Type B pancreatic cell (in vitro differentiated cells): ENCODE results near the gene HOXA2. TPM values are rescaled to one million over a fixed set of nuclear protein-coding genes. Genes with fewer than 3 reads are reported as not detected.

Source experiments
- DNase-seq: peaks from one replicate; pipeline ENCODE4 v3.0.0; 2021; ENCODE audit warnings: mixed read lengths; ENCODE audit not compliant: unreplicated experiment; ENCODE audit errors: extremely low spot score
- H3K27ac Mint-ChIP-seq: 2 replicates; pipeline ENCODE4 v1.8.0; 2021; ENCODE audit warnings: mild to moderate bottlenecking, mixed read lengths
- H3K27me3 Mint-ChIP-seq: 2 replicates; pipeline ENCODE4 v1.8.0; 2021; ENCODE audit warnings: mixed read lengths
- H3K36me3 Mint-ChIP-seq: 2 replicates; pipeline ENCODE4 v1.8.0; 2021; ENCODE audit warnings: mixed read lengths
- H3K4me1 Mint-ChIP-seq: one replicate; pipeline ENCODE4 v1.8.0; 2021; ENCODE audit warnings: mixed read lengths; ENCODE audit not compliant: unreplicated experiment
- H3K4me3 Mint-ChIP-seq: 2 replicates; pipeline ENCODE4 v1.8.0; 2021; ENCODE audit warnings: mild to moderate bottlenecking, mixed read lengths
- H3K9me3 Mint-ChIP-seq: 2 replicates; pipeline ENCODE4 v1.8.0; 2021; ENCODE audit warnings: mixed read lengths
- total RNA-seq: library from RNA; stranded (reverse); gene quantifications from 2 replicates; pipeline ENCODE4 v1.2.1, GENCODE V29; 2021; ENCODE audit warnings: low replicate concordance
- TF ChIP-seq, protein P1 (sequence below): fragments of 200-600 bp; sonication (generic); conservative IDR thresholded peaks from 2 replicates; pipeline ENCODE4 v1.5.0; 2021; ENCODE audit warnings: antibody characterized with exemption, mild to moderate bottlenecking

HOXA2 gene
- total RNA-seq, 1 donor from 2014 or later: 26.8 TPM

DNA sequence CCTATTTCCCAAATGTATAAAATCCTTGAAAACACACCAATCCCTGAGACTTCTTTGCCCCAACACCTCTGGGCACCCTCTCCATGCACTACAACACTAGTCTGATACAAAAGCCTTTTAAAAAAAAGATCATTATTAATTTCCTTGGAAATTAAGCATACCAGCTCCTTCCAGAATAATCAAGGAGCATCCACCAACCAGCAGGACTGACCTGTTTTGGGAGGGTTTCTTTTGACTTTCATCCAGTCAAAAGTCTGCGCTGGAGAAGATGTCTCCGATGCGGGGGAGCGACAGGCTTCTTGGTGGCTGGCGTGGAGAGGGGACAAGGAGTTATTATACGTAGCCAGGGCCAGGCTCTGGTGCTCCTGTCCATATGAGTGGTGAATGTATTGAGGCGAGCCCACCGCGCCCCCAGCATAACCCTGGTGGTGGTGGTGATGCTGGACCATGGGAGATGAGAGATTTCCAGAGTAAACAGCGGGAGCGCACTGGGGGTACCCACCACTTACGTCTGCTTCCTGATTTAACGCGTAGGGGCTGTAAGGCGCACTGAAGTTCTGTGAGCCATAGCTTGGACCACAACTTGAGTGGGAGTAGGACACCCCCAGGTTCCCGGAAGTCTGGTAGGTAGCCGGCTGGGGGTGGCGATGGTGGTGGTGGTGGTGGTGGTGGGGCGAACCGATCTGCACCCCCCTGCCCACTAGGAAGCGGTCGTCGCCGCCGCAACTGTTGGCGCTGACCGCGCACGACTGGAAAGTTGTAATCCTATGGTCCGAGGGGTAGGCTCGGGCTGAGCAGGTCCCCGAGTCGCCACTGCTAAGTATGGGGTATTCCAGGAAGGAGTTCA, 7.2 kb downstream of the HOXA2 start:
- H3K4me1 Mint-ChIP-seq: peaks cover 62% of the 10 kb centered on the region
- H3K27me3 Mint-ChIP-seq: peaks cover 51% of the 10 kb centered on the region
- TF ChIP-seq, protein P1, sequence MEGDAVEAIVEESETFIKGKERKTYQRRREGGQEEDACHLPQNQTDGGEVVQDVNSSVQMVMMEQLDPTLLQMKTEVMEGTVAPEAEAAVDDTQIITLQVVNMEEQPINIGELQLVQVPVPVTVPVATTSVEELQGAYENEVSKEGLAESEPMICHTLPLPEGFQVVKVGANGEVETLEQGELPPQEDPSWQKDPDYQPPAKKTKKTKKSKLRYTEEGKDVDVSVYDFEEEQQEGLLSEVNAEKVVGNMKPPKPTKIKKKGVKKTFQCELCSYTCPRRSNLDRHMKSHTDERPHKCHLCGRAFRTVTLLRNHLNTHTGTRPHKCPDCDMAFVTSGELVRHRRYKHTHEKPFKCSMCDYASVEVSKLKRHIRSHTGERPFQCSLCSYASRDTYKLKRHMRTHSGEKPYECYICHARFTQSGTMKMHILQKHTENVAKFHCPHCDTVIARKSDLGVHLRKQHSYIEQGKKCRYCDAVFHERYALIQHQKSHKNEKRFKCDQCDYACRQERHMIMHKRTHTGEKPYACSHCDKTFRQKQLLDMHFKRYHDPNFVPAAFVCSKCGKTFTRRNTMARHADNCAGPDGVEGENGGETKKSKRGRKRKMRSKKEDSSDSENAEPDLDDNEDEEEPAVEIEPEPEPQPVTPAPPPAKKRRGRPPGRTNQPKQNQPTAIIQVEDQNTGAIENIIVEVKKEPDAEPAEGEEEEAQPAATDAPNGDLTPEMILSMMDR: peak; percentile 24

DNA sequence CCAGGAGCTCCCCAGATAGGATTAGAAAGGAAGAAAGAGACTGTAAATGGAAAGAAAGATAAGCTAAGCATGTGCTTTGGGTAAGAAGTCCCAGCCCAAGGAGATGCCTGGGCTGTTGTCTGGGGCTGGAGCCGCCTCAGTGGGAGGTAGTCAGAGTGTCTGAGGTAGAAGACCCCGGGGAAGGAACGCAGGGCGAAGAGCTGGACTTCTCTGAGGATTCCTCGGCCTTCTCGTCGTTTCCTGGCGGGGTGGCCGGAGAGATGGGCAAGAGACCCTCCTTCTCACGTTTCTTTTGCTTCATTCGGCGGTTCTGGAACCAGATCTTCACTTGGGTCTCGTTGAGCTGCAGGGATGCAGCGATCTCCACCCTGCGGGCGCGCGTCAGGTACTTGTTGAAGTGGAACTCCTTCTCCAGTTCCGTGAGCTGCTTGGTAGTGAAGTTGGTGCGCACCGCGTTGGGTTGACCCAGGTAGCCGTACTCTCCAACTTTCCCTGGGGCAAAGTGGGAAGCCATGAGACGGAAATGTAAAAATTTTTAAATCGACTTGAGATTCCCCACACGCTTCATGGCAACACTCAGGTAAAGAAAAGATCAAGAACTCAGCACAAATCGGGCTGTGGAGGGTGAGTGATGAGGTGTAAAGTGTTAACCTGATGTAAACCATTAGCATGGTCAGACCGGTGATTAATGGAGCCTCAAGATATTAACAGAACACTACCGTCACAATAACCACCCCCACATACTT, 8.0 kb downstream of the HOXA2 start:
- H3K9me3 Mint-ChIP-seq: no peaks in the 10 kb centered on the region
- TF ChIP-seq, protein P1: no peak
- no peak for DNase-seq
- peaks cover 47% of the 10 kb centered on the region for H3K27me3 Mint-ChIP-seq
- H3K36me3 Mint-ChIP-seq: peaks cover 20% of the 10 kb centered on the region
- peak overlapping the region; percentile 97 for H3K4me3 Mint-ChIP-seq
- peaks cover 62% of the 10 kb centered on the region for H3K4me1 Mint-ChIP-seq
- peak overlapping the region; percentile 97 for H3K27ac Mint-ChIP-seq

More for the DNA sequence above, 7.2 kb downstream of the HOXA2 start:
- DNase-seq: peak; percentile 75
- peak overlapping the region; percentile 97 for H3K4me3 Mint-ChIP-seq
- H3K27ac Mint-ChIP-seq: peak overlapping the region; percentile 97
- H3K36me3 Mint-ChIP-seq: peaks cover 28% of the 10 kb centered on the region
- no peaks in the 10 kb centered on the region for H3K9me3 Mint-ChIP-seq

DNA sequence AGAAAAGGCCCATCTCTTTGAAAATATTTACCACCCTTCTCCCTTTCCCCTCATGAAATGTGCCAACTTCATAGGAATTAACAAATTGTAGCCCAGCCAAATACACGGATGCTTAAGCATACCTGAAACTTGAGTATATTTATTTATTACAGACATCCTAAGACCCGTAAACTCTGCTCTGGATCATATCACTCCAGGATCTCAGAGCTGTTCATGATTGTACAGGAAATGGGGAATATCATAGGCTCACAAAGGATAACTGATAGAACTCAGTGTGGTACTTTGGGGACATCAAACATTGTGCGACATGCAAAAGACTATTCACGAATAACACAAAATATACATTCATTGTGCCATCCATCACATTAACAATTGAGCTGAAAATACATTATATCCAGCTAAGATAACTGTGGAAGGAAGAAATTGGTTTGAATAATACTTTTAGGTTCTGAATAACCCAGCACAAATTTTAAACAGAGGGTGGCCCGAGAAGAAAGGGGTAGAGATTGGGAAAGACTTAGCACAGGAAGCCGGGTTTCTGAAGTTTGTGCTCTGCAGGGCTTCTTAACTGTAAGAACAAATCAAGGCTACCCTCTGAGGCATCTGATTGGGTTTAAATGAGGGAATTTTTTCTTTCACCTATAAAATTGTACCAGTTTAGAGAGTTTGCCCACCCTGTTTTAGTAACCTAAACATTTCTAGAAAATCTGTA, 9.1 kb downstream of the HOXA2 start:
- Mint-ChIP-seq H3K4me1 (peaks cover 54% of the 10 kb centered on the region), H3K27me3 (peaks cover 38% of the 10 kb centered on the region), H3K36me3 (peaks cover 9% of the 10 kb centered on the region), H3K27ac (no peak overlapping the region), H3K4me3 (peak overlapping the region; percentile 97), H3K9me3 (no peaks in the 10 kb centered on the region)
- DNase-seq: no peak
- TF ChIP-seq, protein P1: no peak

DNA sequence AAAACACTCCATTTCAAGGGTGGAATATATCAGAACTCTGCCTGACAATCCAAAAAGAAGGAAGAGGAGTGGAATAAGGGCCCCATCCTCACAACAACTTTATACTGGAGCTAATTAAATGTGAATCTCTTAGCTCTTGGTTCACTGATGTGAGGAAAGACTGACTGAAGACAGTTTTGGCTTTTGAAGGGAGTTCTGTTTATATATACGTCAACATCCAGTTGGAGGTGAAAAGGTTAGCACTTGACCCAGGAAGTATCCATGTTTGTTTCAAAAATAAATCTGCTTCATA, 9.7 kb downstream of the HOXA2 start:
- Mint-ChIP-seq H3K27me3 (peaks cover 38% of the 10 kb centered on the region), H3K4me1 (peaks cover 54% of the 10 kb centered on the region), H3K27ac (no peak overlapping the region), H3K9me3 (no peaks in the 10 kb centered on the region), H3K36me3 (peaks cover 8% of the 10 kb centered on the region), H3K4me3 (peak overlapping the region; percentile 78)
- TF ChIP-seq, protein P1: no peak
- no peak for DNase-seq

DNA sequence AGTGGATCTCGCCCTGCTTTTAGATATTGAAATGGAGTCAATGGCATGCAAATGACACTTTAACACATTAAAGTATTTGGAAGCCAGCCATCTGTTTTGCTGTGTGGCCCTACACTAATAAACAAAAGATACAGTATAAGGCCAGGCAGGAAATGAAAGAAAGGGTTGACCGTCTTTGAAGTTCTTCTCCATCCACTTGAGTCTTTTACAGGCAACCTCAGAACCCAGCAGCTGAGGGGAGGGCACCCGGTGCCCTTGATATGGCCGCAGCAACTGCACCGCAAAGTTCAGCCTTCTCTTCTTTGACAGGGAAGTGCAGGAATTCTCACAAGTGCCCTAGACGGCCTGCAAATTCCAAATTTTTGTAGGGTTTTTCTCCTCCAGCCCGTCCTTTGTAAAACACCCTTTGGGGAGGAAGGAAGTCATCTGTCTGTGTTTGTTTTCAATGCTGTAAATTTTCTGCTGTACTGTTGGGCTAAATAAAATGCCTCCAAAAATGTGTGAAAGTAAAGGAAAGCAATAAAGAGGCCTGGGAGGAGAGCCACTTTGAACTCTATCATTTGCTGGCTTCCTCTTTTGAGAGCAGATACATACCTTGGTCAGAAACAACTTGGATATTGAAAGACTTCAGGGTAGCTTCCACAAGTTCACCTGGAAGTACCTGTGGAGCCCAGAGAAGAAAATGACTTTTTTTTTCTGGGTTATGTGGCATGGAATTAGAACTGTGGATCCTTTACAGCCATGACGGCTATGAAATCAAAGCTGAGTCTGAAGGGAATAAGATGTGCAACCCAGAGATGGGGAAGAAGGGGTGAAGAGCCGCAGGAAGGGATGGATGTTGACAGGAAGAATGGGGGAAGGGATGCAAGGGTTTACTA, 10.3 kb downstream of the HOXA2 start:
- DNase-seq: no peak
- H3K4me3 Mint-ChIP-seq: peak overlapping the region; percentile 78
- H3K4me1 Mint-ChIP-seq: peaks cover 52% of the 10 kb centered on the region
- H3K36me3 Mint-ChIP-seq: peaks cover 2% of the 10 kb centered on the region
- TF ChIP-seq, protein P1: no peak
- H3K27ac Mint-ChIP-seq: peak overlapping the region; percentile 71
- peaks cover 36% of the 10 kb centered on the region for H3K27me3 Mint-ChIP-seq
- no peaks in the 10 kb centered on the region for H3K9me3 Mint-ChIP-seq
